ENCODE data around the gene DSG4. TPM values are rescaled to one million over a fixed set of nuclear protein-coding genes. Genes with fewer than 3 reads are reported as not detected.

DSG4 gene
- total RNA-seq, 2 experiments from 2014 or later, result not detected

DNA sequence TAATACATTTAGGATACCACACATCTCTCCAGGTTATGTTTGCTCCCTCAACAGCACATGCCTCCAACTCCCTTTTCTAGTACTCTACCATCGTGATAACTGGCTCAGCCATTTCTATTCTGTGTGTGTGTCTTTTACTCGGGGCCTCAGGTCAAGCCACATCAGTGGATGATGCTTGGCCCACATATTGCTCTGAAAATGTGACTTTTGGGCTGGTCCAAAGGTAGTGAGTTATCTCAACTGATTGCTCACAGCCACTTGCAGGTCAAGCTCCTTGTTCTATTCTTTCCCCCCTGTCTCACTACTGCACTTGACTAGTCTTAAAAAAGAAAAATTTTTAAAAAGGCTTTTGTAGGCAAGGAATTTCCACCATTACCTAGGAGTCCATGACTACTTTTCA, 5.5 kb downstream of the DSG4 start:
- ChIA-PET CTCF (no interaction called here), POLR2A (no interaction called here)
- H3K27ac Mint-ChIP-seq, result no peak overlapping the region
- ATAC-seq (no peak), DNase-seq (no peak)
- H3K9me3 Mint-ChIP-seq (ENCODE audit: low read depth), result no peaks in the 10 kb centered on the region
- no peaks in the 10 kb centered on the region for H3K27me3 Mint-ChIP-seq
- H3K36me3 Mint-ChIP-seq (ENCODE audit: low read depth), result no peaks in the 10 kb centered on the region
- no peaks in the 10 kb centered on the region for H3K4me1 Mint-ChIP-seq
- H3K4me3 Mint-ChIP-seq, result no peak overlapping the region
- intact Hi-C loops (cut with DNase I, micrococcal nuclease), result loop anchor here in 1 of 2 experiments (10.0 kb wide), 1 partner anchor 57 kb away; no protein-coding TSS in a partner anchor

DNA sequence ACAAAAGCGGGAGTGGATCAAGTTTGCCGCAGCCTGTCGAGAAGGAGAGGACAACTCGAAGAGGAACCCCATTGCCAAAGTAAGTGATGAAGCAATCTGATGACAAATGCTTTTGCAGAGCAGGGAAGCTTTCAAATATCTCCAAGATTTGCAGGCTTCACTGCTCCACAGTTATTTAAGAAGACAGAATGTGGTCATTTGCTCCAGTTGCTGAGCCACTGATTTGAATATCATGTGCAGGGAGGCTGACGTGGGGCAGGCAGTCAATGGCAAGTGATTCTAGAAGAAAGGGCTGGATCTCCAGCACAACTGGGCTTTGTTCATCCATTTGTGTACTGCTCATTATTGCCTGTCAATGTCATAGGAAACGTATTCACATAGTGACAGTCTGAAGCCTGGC, 10.2 kb downstream of the DSG4 start:
- ChIA-PET POLR2A (no interaction called here), CTCF (no interaction called here)
- intact Hi-C loops (cut with DNase I, micrococcal nuclease), result loop anchor here in 1 of 2 experiments (10.0 kb wide), 1 partner anchor 62 kb away; no protein-coding TSS in a partner anchor
- Mint-ChIP-seq H3K27me3 (no peaks in the 10 kb centered on the region), H3K36me3 (ENCODE audit: low read depth) (no peaks in the 10 kb centered on the region), H3K4me3 (no peak overlapping the region), H3K27ac (no peak overlapping the region), H3K4me1 (no peaks in the 10 kb centered on the region), H3K9me3 (ENCODE audit: low read depth) (no peaks in the 10 kb centered on the region)
- no peak for ATAC-seq
- no peak for DNase-seq

DNA sequence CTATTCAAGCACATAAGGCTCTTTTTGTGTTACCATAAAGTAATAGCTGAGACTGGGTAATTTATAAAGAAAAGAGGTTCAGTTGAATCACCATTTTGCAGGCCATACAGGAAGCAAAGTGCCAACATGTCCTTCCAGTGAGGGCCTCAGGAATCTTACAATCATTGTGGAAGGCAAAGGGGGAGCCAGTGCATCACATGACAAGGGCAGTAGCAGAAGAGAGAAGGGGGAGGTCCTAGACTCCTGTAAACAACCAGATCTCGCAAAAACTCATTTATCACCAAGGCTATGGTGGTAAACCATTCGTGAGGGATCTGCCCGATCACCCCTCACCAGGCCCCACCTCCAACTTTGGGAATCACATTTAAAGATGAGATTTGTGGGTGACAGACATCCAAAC, 16.7 kb downstream of the DSG4 start:
- POLR2A ChIA-PET, result no interaction called here
- intact Hi-C loops (cut with DNase I, micrococcal nuclease), result no loop called here

DNA sequence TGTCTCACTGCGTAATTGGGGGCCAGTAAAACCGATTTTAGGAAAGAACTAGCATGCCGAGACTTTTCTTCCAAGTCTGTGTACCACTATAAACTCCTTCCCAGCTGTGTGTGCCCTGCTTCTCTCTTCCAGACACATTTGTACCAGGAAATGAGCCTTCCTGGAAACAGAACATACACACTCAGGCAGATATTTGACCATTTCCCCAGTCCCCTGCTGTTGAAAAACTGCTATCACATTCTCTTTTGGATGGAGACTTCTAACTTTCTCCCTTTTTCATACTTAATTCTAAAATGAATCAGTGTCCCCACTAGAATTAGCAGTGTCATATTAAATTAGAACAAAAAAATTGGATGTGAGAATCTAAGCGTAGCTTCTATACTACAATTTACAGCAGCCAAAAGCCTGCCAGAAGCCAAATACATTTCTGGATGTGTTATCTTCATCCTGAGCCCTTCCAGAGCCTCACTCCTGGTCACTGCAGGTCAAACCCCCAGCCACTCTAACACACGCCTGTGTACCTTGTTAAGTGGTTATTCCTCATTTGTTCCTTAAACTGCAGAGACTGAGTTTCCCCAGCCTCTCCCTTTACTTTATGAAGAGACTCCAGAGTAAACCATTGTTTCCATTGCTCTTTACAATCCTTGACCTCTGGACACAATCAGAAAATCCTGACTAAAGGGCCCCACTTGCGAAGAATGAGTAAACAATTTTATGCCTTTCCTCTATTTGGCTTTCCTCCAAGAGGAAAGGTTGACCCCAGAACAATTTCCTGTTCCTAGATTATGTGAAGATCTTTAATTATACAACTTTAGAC, 20.4 kb downstream of the DSG4 start:
- ATAC-seq, result no peak
- no peaks in the 10 kb centered on the region for H3K27me3 Mint-ChIP-seq
- no peaks in the 10 kb centered on the region for H3K36me3 Mint-ChIP-seq (ENCODE audit: low read depth)
- H3K27ac Mint-ChIP-seq, result no peak overlapping the region
- DNase-seq, result no peak
- H3K4me1 Mint-ChIP-seq, result no peaks in the 10 kb centered on the region
- no peaks in the 10 kb centered on the region for H3K9me3 Mint-ChIP-seq (ENCODE audit: low read depth)
- H3K4me3 Mint-ChIP-seq, result no peak overlapping the region
- CTCF ChIA-PET, result interaction anchor here (0.6 kb wide), 1 partner anchor 276 kb away, joined by 3 read pairs; no protein-coding TSS in a partner anchor
- POLR2A ChIA-PET, result no interaction called here
- intact Hi-C loops (cut with DNase I, micrococcal nuclease), result no loop called here

More for the DNA sequence above, 16.7 kb downstream of the DSG4 start:
- ATAC-seq (no peak), DNase-seq (no peak)
- Mint-ChIP-seq H3K9me3 (ENCODE audit: low read depth) (no peaks in the 10 kb centered on the region), H3K4me1 (no peaks in the 10 kb centered on the region), H3K27ac (no peak overlapping the region), H3K4me3 (no peak overlapping the region), H3K27me3 (no peaks in the 10 kb centered on the region), H3K36me3 (ENCODE audit: low read depth) (no peaks in the 10 kb centered on the region)
- CTCF ChIA-PET, result interaction anchor here (1.4 kb wide), 1 partner anchor 11 kb away, joined by 4 read pairs; no protein-coding TSS in a partner anchor

DNA sequence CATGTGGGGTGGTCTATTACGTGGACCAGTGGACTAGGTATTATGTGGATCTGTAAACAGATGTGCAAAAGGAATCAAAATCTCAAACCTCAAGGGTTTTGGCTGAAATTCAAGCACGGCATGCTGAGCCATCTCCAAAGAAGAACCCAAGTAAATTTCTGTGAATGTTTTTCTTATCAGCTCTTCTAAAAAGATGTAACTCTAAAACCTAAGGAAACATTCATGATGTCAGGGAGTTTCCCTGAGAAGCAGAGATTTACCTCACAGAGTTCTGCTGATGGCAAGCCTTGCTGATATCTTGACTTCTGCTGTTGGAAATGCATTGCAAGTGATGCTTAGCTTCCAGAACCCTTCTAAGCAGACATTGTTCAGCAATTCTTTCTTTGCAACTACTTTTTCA, 21.6 kb downstream of the DSG4 start:
- no peaks in the 10 kb centered on the region for H3K4me1 Mint-ChIP-seq
- peaks cover 3% of the 10 kb centered on the region for H3K27me3 Mint-ChIP-seq
- no peaks in the 10 kb centered on the region for H3K9me3 Mint-ChIP-seq (ENCODE audit: low read depth)
- H3K4me3 Mint-ChIP-seq, result no peak overlapping the region
- no peaks in the 10 kb centered on the region for H3K36me3 Mint-ChIP-seq (ENCODE audit: low read depth)
- intact Hi-C loops (cut with DNase I, micrococcal nuclease), result no loop called here
- ATAC-seq (no peak), DNase-seq (no peak)
- ChIA-PET POLR2A (no interaction called here), CTCF (no interaction called here)
- H3K27ac Mint-ChIP-seq, result no peak overlapping the region

DNA sequence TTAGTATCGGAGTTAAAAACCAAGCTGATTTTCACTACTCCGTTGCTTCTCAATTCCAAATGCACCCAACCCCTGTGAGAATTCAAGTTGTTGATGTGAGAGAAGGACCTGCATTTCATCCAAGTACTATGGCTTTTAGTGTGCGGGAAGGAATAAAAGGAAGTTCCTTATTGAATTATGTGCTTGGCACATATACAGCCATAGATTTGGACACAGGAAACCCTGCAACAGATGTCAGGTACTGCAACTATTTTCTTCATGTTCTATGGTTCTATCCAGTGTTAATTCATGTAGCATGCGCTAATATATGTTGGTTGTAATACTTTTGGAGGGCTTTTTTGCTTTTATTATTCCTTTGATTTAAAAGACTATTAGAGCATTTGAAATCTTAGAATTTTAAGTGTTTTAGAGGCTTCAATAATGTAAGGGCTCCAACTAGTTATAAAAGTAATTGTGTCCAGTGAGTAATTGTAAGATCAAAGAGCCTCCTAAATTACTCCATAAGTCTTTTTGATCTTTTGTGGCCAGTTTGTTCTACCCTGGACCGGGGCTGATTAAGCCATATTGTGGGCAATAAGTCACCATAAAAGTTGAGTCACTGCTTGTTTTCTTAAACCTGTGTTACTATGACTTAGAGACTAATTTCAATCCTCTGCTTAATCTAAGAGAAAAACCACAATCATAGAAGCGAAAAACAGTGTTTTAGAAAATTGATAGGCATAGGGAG, 22.9 kb downstream of the DSG4 start:
- ATAC-seq (no peak), DNase-seq (no peak)
- Mint-ChIP-seq H3K4me3 (no peak overlapping the region), H3K27me3 (peaks cover 3% of the 10 kb centered on the region), H3K9me3 (ENCODE audit: low read depth) (no peaks in the 10 kb centered on the region), H3K4me1 (no peaks in the 10 kb centered on the region), H3K36me3 (ENCODE audit: low read depth) (no peaks in the 10 kb centered on the region), H3K27ac (no peak overlapping the region)
- intact Hi-C loops (cut with DNase I, micrococcal nuclease), result no loop called here
- CTCF ChIA-PET, result no interaction called here
- POLR2A ChIA-PET, result no interaction called here

DNA sequence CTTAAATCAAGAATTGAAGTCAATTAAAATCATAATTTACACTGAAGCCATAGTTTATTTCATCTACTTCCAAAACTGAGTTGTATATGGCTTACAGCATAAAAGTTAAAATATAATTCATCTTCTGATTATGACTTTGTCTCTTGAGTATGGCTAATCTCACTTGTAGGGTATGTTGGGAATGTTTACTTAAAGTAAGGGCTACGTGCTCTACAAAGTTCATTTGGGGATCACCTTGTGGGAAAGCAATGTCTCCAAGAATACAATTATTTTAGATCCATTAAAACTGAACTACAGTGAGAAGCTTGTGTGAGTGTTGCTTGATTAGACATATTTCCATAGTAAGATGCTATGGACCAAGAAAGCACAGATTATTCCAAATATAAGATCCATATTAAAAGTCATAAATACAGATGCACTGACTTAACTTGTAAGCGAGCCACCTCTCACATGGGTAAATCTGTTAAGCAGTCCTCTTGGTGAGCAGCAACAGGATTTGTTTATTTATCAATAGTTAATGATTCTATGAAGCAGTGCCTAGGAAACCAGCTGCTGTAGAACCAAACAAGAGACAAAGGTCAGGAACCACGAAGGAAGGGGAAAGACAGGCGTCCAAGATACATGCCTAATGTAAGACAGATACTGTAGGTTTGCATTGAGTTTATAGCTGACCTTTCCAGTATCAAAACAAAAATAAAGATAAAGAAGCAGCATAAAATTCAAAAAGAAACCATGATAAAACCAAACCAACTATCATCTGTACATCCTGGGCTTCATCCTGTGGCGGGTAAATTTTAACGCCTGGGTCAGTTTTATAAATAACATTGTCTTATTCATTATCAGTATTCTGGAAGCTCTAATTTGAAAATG, 24.8 kb downstream of the DSG4 start:
- Mint-ChIP-seq H3K9me3 (ENCODE audit: low read depth) (no peaks in the 10 kb centered on the region), H3K4me3 (no peak overlapping the region), H3K27ac (no peak overlapping the region), H3K36me3 (ENCODE audit: low read depth) (no peaks in the 10 kb centered on the region), H3K27me3 (peaks cover 3% of the 10 kb centered on the region), H3K4me1 (no peaks in the 10 kb centered on the region)
- no peak for ATAC-seq
- DNase-seq, result no peak
- intact Hi-C loops (cut with DNase I, micrococcal nuclease), result no loop called here
- POLR2A ChIA-PET, result no interaction called here
- CTCF ChIA-PET, result no interaction called here

DNA sequence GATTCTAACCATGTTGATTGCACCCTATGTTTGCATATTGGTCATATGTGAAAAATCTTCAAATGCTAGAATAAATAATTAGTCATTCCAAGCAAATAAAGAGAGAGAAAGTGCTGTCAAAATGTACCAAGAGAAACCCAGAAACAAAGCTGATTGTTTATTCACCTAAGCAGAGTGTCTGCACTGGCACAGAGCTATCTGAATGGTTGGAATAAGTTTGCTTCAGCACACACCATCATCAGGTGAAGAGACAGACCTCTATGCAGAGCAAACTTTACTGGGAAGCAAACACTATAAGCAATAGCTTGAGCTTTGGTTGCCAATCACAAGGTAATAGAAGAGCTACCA, 25.4 kb downstream of the DSG4 start:
- Mint-ChIP-seq H3K27me3 (peaks cover 3% of the 10 kb centered on the region), H3K4me3 (no peak overlapping the region), H3K36me3 (ENCODE audit: low read depth) (no peaks in the 10 kb centered on the region), H3K4me1 (no peaks in the 10 kb centered on the region), H3K9me3 (ENCODE audit: low read depth) (no peaks in the 10 kb centered on the region), H3K27ac (no peak overlapping the region)
- ATAC-seq (no peak), DNase-seq (no peak)
- ChIA-PET CTCF (no interaction called here), POLR2A (no interaction called here)
- intact Hi-C loops (cut with DNase I, micrococcal nuclease), result no loop called here

DNA sequence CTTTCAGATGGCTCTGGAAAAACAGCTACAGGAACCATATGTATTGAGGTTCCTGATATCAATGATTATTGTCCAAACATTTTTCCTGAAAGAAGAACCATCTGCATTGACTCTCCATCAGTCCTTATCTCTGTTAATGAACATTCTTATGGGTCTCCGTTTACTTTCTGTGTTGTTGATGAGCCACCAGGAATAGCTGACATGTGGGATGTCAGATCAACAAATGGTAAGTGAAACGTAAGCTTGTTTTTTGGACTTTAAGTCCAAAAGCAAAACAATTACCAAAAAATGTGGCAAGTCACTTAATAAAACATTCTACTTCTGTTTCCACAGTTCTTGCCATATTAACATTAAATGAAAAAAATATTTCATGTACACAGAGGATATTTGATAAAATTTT, 26.8 kb downstream of the DSG4 start:
- no peaks in the 10 kb centered on the region for H3K9me3 Mint-ChIP-seq (ENCODE audit: low read depth)
- CTCF ChIA-PET, result interaction anchor here (0.8 to 1.2 kb wide), 2 partner anchors 22 to 1402 kb away, joined by 3 read pairs; no protein-coding TSS in a partner anchor
- no peak overlapping the region for H3K4me3 Mint-ChIP-seq
- H3K27me3 Mint-ChIP-seq, result peaks cover 3% of the 10 kb centered on the region
- intact Hi-C loops (cut with DNase I, micrococcal nuclease), result no loop called here
- no peaks in the 10 kb centered on the region for H3K36me3 Mint-ChIP-seq (ENCODE audit: low read depth)
- H3K27ac Mint-ChIP-seq, result no peak overlapping the region
- POLR2A ChIA-PET, result no interaction called here
- DNase-seq, result no peak
- no peaks in the 10 kb centered on the region for H3K4me1 Mint-ChIP-seq
- ATAC-seq, result no peak

DNA sequence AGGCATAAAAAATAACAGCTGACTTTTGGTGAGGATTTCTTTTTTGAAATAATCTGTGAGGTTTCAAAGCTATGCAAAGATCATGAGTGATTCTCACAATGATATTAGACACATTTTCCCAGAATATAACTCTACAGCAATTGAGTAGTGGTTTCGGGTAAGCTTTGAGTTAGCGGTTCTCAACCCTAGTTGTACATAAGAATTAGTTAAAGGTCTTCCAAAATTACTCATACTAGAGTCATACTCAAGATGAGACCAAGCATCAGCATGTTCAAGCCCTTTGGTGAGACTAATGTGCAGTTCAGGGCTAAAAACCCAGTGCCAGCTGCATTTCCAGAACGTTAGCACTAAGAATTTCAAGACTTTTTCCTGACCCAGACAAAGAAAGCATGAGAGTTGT, 31.1 kb downstream of the DSG4 start:
- peaks cover 3% of the 10 kb centered on the region for H3K27me3 Mint-ChIP-seq
- no peak overlapping the region for H3K27ac Mint-ChIP-seq
- DNase-seq (no peak), ATAC-seq (no peak)
- H3K36me3 Mint-ChIP-seq (ENCODE audit: low read depth), result no peaks in the 10 kb centered on the region
- no peaks in the 10 kb centered on the region for H3K4me1 Mint-ChIP-seq
- ChIA-PET CTCF (interaction anchor here (0.8 kb wide), 1 partner anchor 13 kb away, joined by 5 read pairs; no protein-coding TSS in a partner anchor), POLR2A (no interaction called here)
- intact Hi-C loops (cut with DNase I, micrococcal nuclease), result no loop called here
- peaks cover 2% of the 10 kb centered on the region for H3K9me3 Mint-ChIP-seq (ENCODE audit: low read depth)
- H3K4me3 Mint-ChIP-seq, result no peak overlapping the region

DNA sequence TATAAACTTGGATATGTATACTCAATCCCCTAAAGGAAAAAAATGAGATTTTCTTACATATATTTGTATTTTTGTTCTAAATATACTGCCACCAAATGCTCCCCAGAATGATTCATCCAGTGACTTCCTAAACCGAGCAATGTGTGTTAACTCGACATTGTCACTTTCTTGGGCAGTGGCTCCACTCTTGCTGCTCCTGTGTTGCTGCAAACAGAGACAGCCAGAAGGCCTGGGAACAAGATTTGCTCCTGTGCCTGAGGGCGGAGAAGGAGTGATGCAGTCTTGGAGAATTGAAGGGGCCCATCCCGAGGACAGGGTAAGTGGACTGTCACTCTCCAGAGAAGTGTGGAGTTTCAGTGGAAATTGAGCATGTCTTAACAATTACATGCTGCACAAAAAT, 32.7 kb downstream of the DSG4 start:
- CTCF ChIA-PET, result no interaction called here
- POLR2A ChIA-PET, result no interaction called here
- no peaks in the 10 kb centered on the region for H3K36me3 Mint-ChIP-seq (ENCODE audit: low read depth)
- intact Hi-C loops (cut with DNase I, micrococcal nuclease), result no loop called here
- H3K27ac Mint-ChIP-seq, result no peak overlapping the region
- H3K9me3 Mint-ChIP-seq (ENCODE audit: low read depth), result peaks cover 2% of the 10 kb centered on the region
- H3K4me3 Mint-ChIP-seq, result no peak overlapping the region
- ATAC-seq, result no peak
- H3K4me1 Mint-ChIP-seq, result no peaks in the 10 kb centered on the region
- no peak for DNase-seq
- H3K27me3 Mint-ChIP-seq, result no peaks in the 10 kb centered on the region
